HEK293 (cell line): Measurements from ENCODE around the gene COMMD7.
"Not testable (repeated sequence)": the region's sequence is repeated elsewhere in the genome, so short reads cannot be mapped to it uniquely, and the experiment has no call there.

ENCODE experiments used
- CTCF ChIA-PET: fragments of 350-600 bp; formaldehyde crosslinking; extraction: SDS; loops from one replicate; lab custom pipeline; 2021; ENCODE audit warnings: antibody characterized with exemption; lab: Yijun Ruan, JAX
- POLR2A ChIA-PET: fragments of 300-600 bp; formaldehyde crosslinking; extraction: SDS; loops from one replicate; lab custom pipeline; 2020; ENCODE audit warnings: antibody characterized with exemption, inconsistent platforms; lab: Yijun Ruan, JAX
- H3K27ac ChIP-seq: fragments of 200-500 bp; sonication (Bioruptor generic); 2 replicates; pipeline ENCODE4 v1.5.1; 2014; ENCODE audit warnings: low read depth, low read length, control low read depth, inconsistent platforms; ENCODE audit errors: extremely low read depth
- H3K36me3 ChIP-seq, 2 experiments: fragments of 200-500 bp in 1 of 2; sonication (Bioruptor generic) in 1 of 2; 1 replicate in 1 of 2; 2 replicates in 1 of 2; pipeline ENCODE4 v1.5.1; 2014 to 2017; ENCODE audit warnings: inconsistent platforms in 2 of 2, low read length in 2 of 2; ENCODE audit not compliant: control insufficient read depth in 2 of 2, insufficient read depth in 1 of 2
- H3K4me1 ChIP-seq: fragments of 200-500 bp; sonication (Bioruptor generic); 2 replicates; pipeline ENCODE4 v1.5.1; 2014; ENCODE audit warnings: mild to moderate bottlenecking, low read length, inconsistent platforms; ENCODE audit not compliant: control insufficient read depth, insufficient read depth
- H3K4me3 ChIP-seq: 2 replicates; pipeline ENCODE4 v1.5.1; 2011; ENCODE audit warnings: low read depth, mild to moderate bottlenecking, control low read depth, low read length, moderate library complexity
- H3K9me3 ChIP-seq: fragments of 200-500 bp; sonication (Bioruptor generic); 2 replicates; pipeline ENCODE4 v1.5.1; 2014; ENCODE audit warnings: low read depth, low read length, inconsistent platforms; ENCODE audit not compliant: control insufficient read depth, insufficient read depth
- GLIS1 ChIP-seq: fragments of 450-650 bp; formaldehyde crosslinking; IDR thresholded peaks from 2 replicates; pipeline ENCODE4 v1.5.1; 2016; ENCODE audit warnings: missing biosample characterization, missing genetic modification characterization
- GLIS2 ChIP-seq: fragments of 450-650 bp; formaldehyde crosslinking; IDR thresholded peaks from 2 replicates; pipeline ENCODE4 v1.5.1; 2016; ENCODE audit warnings: missing biosample characterization, missing genetic modification characterization
- SCRT2 ChIP-seq: fragments of 450-650 bp; formaldehyde crosslinking; IDR thresholded peaks from 2 replicates; pipeline ENCODE4 v1.5.1; 2016; ENCODE audit warnings: missing biosample characterization, missing genetic modification characterization
- SP2 ChIP-seq: fragments of 450-650 bp; formaldehyde crosslinking; IDR thresholded peaks from 2 replicates; pipeline ENCODE4 v1.5.1; 2016; ENCODE audit warnings: missing biosample characterization, missing genetic modification characterization
- WT1 ChIP-seq: fragments of 450-650 bp; formaldehyde crosslinking; IDR thresholded peaks from 2 replicates; pipeline ENCODE4 v1.5.1; 2016; ENCODE audit warnings: missing biosample characterization, missing genetic modification characterization
- ZNF132 ChIP-seq: fragments of 450-650 bp; formaldehyde crosslinking; IDR thresholded peaks from 2 replicates; pipeline ENCODE4 v1.5.1; 2017; ENCODE audit warnings: missing biosample characterization, missing genetic modification characterization, borderline replicate concordance
- ZNF18 ChIP-seq: fragments of 450-650 bp; formaldehyde crosslinking; IDR thresholded peaks from 2 replicates; pipeline ENCODE4 v1.5.1; 2016; ENCODE audit warnings: missing biosample characterization, missing genetic modification characterization
- ZNF302 ChIP-seq: fragments of 450-650 bp; formaldehyde crosslinking; IDR thresholded peaks from 2 replicates; pipeline ENCODE4 v1.5.1; 2016; ENCODE audit warnings: missing biosample characterization, missing genetic modification characterization, low read depth
- ZNF549 ChIP-seq: fragments of 450-650 bp; IDR thresholded peaks from 2 replicates; pipeline ENCODE4 v1.5.1; 2018; ENCODE audit warnings: missing biosample characterization, missing genetic modification characterization, mild to moderate bottlenecking, inconsistent platforms, moderate library complexity
- ZSCAN5A ChIP-seq: fragments of 450-650 bp; formaldehyde crosslinking; IDR thresholded peaks from 2 replicates; pipeline ENCODE4 v1.5.1; 2016; ENCODE audit warnings: missing biosample characterization, missing genetic modification characterization
- TF ChIP-seq, protein P1 (sequence below): fragments of 450-650 bp; formaldehyde crosslinking; IDR thresholded peaks from 2 replicates; pipeline ENCODE4 v1.5.1; 2016; ENCODE audit warnings: missing biosample characterization, missing genetic modification characterization

The COMMD7 gene

GRCh38 chr20:32767418-32768198 is 24.3 kb upstream of the COMMD7 start (continued):
- TF ChIP-seq ZNF132 (tag by site-specific recombination) = no peak

DNA sequence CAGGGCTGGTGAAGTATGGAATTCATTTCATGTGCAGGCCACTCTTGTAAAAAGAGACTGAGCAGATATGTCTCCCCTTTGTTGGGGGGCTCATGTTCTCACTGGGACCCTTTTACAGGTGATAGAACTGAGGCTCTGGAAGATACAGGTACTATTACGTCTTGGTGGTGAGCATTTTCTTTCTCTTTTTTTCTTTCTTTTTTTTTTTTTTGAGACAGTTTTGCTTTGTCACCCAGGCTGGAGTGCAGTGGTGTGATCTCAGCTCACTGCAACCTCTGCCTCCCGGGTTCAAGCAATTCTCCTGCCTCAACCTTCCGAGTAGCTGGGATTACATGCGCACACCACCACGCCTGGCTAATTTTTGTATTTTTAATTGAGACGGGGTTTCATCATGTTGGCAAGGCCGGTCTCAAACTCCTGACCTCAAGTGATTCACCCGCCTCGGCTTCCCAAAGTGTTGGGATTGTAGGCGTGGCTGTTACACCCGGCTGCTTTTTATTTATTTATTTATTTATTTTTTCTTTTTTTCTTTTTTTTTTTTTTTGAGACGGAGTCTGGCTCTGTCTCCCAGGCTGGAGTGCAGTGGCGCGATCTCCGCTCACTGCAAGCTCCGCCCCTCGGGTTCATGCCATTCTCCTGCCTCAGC is 22.1 kb upstream of the COMMD7 start:
- POLR2A ChIA-PET = interaction anchor here (0.6 to 1.6 kb wide), 2 partner anchors 11 to 44 kb away, joined by 3 to 4 read pairs; no protein-coding TSS in a partner anchor
- not testable (repeated sequence) for H3K4me3 ChIP-seq, H3K9me3 ChIP-seq, H3K36me3 ChIP-seq, H3K27ac ChIP-seq, H3K4me1 ChIP-seq
- CTCF ChIA-PET = interaction anchor here (0.6 to 5.0 kb wide), 5 partner anchors 13 to 162 kb away, joined by 3 to 40 read pairs (median 15); partner anchors contain the start of gene C20orf203
- 0 out of 2 replicates have a peak, but pooled peaks have one; percentile 23 for TF ChIP-seq ZNF18 (tag by site-specific recombination)

- POLR2A ChIA-PET = interaction anchor here (0.8 to 2.7 kb wide), 5 partner anchors 13 to 56 kb away, joined by 3 to 17 read pairs (median 4); partner anchors contain the start of gene COMMD7
- Histone ChIP-seq H3K27ac (no peak overlapping the region), H3K9me3 (no peaks in the 10 kb centered on the region), H3K4me1 (no peaks in the 10 kb centered on the region)
- CTCF ChIA-PET = interaction anchor here (0.6 to 3.7 kb wide), 6 partner anchors 10 to 160 kb away, joined by 3 to 40 read pairs (median 4); partner anchors contain the start of gene C20orf203
- TF ChIP-seq SCRT2 (tag by site-specific recombination) = 0 out of 2 replicates have a peak, but pooled peaks have one; percentile 22
- no peak for TF ChIP-seq ZNF549 (tag by site-specific recombination)
- TF ChIP-seq WT1 (tag by site-specific recombination) = peak; percentile 78
- TF ChIP-seq GLIS1 = peak; percentile 39; the same call in 1 of the 2 replicates
- no peak for TF ChIP-seq ZSCAN5A (tag by site-specific recombination)
- TF ChIP-seq ZNF302 = no peak
- peak; percentile 58; the same call in 1 of the 2 replicates for TF ChIP-seq GLIS2 (tag by site-specific recombination)
- TF ChIP-seq, all 188 proteins: peak for 4
- no peaks in the 10 kb centered on the region; a peak in 1 of 3 replicates for H3K36me3 ChIP-seq
- H3K4me3 ChIP-seq = no peak overlapping the region
Measured at GRCh38 chr20:32764005-32764960, 21.0 kb upstream of the COMMD7 start.

- peak overlapping the region; percentile 77 for H3K4me3 ChIP-seq
- no peaks in the 10 kb centered on the region for H3K4me1 ChIP-seq
- H3K9me3 ChIP-seq = no peaks in the 10 kb centered on the region
- ChIA-PET CTCF (interaction anchor here (0.5 to 3.7 kb wide), 7 partner anchors 11 to 106 kb away, joined by 3 to 40 read pairs (median 4); partner anchors contain the start of gene C20orf203), POLR2A (interaction anchor here (0.6 to 2.7 kb wide), 9 partner anchors 11 to 1206 kb away, joined by 3 to 17 read pairs (median 5); partner anchors contain the start of gene COMMD7)
- H3K36me3 ChIP-seq = no peaks in the 10 kb centered on the region; a peak in 1 of 3 replicates
- H3K27ac ChIP-seq = no peak overlapping the region
- TF ChIP-seq SP2 (tag by site-specific recombination) = 0 out of 2 replicates have a peak, but pooled peaks have one; percentile 16
- TF ChIP-seq, protein P1, sequence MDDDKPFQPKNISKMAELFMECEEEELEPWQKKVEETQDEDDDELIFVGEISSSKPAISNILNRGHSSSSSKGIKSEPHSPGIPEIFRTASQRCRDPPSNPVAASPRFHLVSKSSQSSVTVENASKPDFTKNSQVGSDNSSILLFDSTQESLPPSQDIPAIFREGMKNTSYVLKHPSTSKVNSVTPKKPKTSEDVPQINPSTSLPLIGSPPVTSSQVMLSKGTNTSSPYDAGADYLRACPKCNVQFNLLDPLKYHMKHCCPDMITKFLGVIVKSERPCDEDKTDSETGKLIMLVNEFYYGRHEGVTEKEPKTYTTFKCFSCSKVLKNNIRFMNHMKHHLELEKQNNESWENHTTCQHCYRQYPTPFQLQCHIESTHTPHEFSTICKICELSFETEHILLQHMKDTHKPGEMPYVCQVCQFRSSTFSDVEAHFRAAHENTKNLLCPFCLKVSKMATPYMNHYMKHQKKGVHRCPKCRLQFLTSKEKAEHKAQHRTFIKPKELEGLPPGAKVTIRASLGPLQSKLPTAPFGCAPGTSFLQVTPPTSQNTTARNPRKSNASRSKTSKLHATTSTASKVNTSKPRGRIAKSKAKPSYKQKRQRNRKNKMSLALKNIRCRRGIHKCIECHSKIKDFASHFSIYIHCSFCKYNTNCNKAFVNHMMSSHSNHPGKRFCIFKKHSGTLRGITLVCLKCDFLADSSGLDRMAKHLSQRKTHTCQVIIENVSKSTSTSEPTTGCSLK (tag by site-specific recombination) = no peak
Measured at GRCh38 chr20:32763202-32764004, 20.1 kb upstream of the COMMD7 start.
